SW480 (cell line): ENCODE measurements around the gene PSMG4.

ENCODE experiments used
- DNase-seq: peaks from one replicate; pipeline ENCODE4 v3.0.0-alpha.2; 2016; ENCODE audit warnings: low spot score

Gene PSMG4

GRCh38 chr6:3251462-3252314 is 7.1 kb upstream of the PSMG4 start:
- peak; percentile 79 for DNase-seq

- peak; percentile 90 for DNase-seq
These were observed 6.4 kb upstream of the PSMG4 start for GRCh38 chr6:3252369-3252768.

- peak; percentile 34 for DNase-seq
These were observed 5.7 kb upstream of the PSMG4 start for GRCh38 chr6:3252861-3253596.

GRCh38 chr6:3253597-3253961 is 5.2 kb upstream of the PSMG4 start:
- DNase-seq: no peak

- no peak for DNase-seq
These were observed 546 bp upstream of the PSMG4 start for GRCh38 chr6:3258201-3258600.

GRCh38 chr6:3259491-3259958 is 778 bp downstream of the PSMG4 start:
- peak; percentile 22 for DNase-seq

GRCh38 chr6:3260296-3260695 is 1.5 kb downstream of the PSMG4 start:
- no peak for DNase-seq

GRCh38 chr6:3260772-3261517 is 2.2 kb downstream of the PSMG4 start:
- no peak for DNase-seq

- no peak for DNase-seq
These were observed 2.7 kb downstream of the PSMG4 start for GRCh38 chr6:3261518-3261820.

GRCh38 chr6:3261921-3262320 is 3.2 kb downstream of the PSMG4 start:
- DNase-seq: no peak

- DNase-seq: no peak
These were observed 4.3 kb downstream of the PSMG4 start for GRCh38 chr6:3263096-3263495.

GRCh38 chr6:3264356-3264755 is 5.6 kb downstream of the PSMG4 start:
- DNase-seq: no peak

GRCh38 chr6:3265671-3266070 is 6.9 kb downstream of the PSMG4 start:
- no peak for DNase-seq

- no peak for DNase-seq
These were observed 7.4 kb downstream of the PSMG4 start for GRCh38 chr6:3266170-3266569.

- DNase-seq: no peak
These were observed 8.4 kb downstream of the PSMG4 start for GRCh38 chr6:3267162-3267561.

GRCh38 chr6:3268680-3269079 is 9.9 kb downstream of the PSMG4 start:
- no peak for DNase-seq

GRCh38 chr6:3269281-3269975 is 10.7 kb downstream of the PSMG4 start:
- DNase-seq: no peak

GRCh38 chr6:3270258-3270657 is 11.5 kb downstream of the PSMG4 start:
- no peak for DNase-seq

GRCh38 chr6:3271756-3272155 is 13.0 kb downstream of the PSMG4 start:
- no peak for DNase-seq

GRCh38 chr6:3272911-3273547 is 14.3 kb downstream of the PSMG4 start:
- no peak for DNase-seq

- no peak for DNase-seq
These were observed 15.2 kb downstream of the PSMG4 start for GRCh38 chr6:3273707-3274521.
